ENCODE data around the gene ZNF805.
"Not testable (repeated sequence)": the region's sequence is repeated elsewhere in the genome, so short reads cannot be mapped to it uniquely, and the experiment has no call there.

Gene ZNF805

GRCh38 chr19:57240311-57241090 lies at the start of gene ZNF805:
Gene ZNF805, plus strand, starts transcription at chr19:57240632. Its CDS starts 260 bp downstream, at chr19:57240892.
- DNase-seq: peak; percentile 97

GRCh38 chr19:57191141-57192076 lies 49.0 kb upstream of the ZNF805 start, which contains the start of gene ZNF264:
Gene ZNF264, plus strand, starts transcription at chr19:57191500. Its CDS starts 414 bp downstream, at chr19:57191914.
- peak; percentile 96 for DNase-seq

GRCh38 chr19:57192077-57192420 lies 48.4 kb upstream of the ZNF805 start:
- DNase-seq: no peak

- no peak for DNase-seq
Measured at GRCh38 chr19:57192993-57193392, 47.4 kb upstream of the ZNF805 start.

- DNase-seq: not testable (repeated sequence)
Measured at GRCh38 chr19:57197874-57198273, 42.6 kb upstream of the ZNF805 start.

- no peak for DNase-seq
Measured at GRCh38 chr19:57202160-57202559, 38.3 kb upstream of the ZNF805 start.

GRCh38 chr19:57210381-57210780 lies 30.1 kb upstream of the ZNF805 start:
- DNase-seq: no peak

GRCh38 chr19:57212109-57212508 lies 28.3 kb upstream of the ZNF805 start:
- DNase-seq: no peak

GRCh38 chr19:57227502-57227901 lies 12.9 kb upstream of the ZNF805 start:
- DNase-seq: peak; percentile 11

GRCh38 chr19:57231686-57232085 lies 8.7 kb upstream of the ZNF805 start:
- DNase-seq: no peak

GRCh38 chr19:57233207-57233606 lies 7.2 kb upstream of the ZNF805 start:
- DNase-seq: peak; percentile 17

- no peak for DNase-seq
Measured at GRCh38 chr19:57239982-57240310, 486 bp upstream of the ZNF805 start.

- DNase-seq: no peak
Measured at GRCh38 chr19:57241176-57241575, 744 bp downstream of the ZNF805 start.

- peak; percentile 7 for DNase-seq
Measured at GRCh38 chr19:57242821-57243220, 2.4 kb downstream of the ZNF805 start.

- peak; percentile 11 for DNase-seq
Measured at GRCh38 chr19:57244513-57244912, 4.1 kb downstream of the ZNF805 start.

GRCh38 chr19:57245066-57245465 lies 4.6 kb downstream of the ZNF805 start:
- no peak for DNase-seq

- no peak for DNase-seq
Measured at GRCh38 chr19:57245959-57246358, 5.5 kb downstream of the ZNF805 start.

GRCh38 chr19:57248646-57249045 lies 8.2 kb downstream of the ZNF805 start:
- peak; percentile 49 for DNase-seq

GRCh38 chr19:57249329-57249728 lies 8.9 kb downstream of the ZNF805 start:
- DNase-seq: no peak

GRCh38 chr19:57253767-57254166 lies 13.3 kb downstream of the ZNF805 start:
- DNase-seq: peak; percentile 49

- DNase-seq: no peak
Measured at GRCh38 chr19:57262044-57262443, 21.6 kb downstream of the ZNF805 start.

- no peak for DNase-seq
Measured at GRCh38 chr19:57263244-57263741, 22.9 kb downstream of the ZNF805 start.

- no peak for DNase-seq
Measured at GRCh38 chr19:57267291-57267690, 26.9 kb downstream of the ZNF805 start.
